Upper lobe of right lung (tissue), 1 donor: ENCODE results near the gene MYL9. TPM values are rescaled to one million over a fixed set of nuclear protein-coding genes. Genes with fewer than 3 reads are reported as not detected.

ENCODE experiments used
- ATAC-seq: fragments of 200-7000 bp; cut with Tn5 transposase; one replicate; pipeline ENCODE4 v1.9.1; 2020; ENCODE audit warnings: mild to moderate bottlenecking, moderate library complexity
- DNase-seq: peaks from one replicate; pipeline ENCODE4 v3.0.0-alpha.2; 2020
- H3K27ac ChIP-seq: fragments of 200-600 bp; one replicate; pipeline ENCODE4 v1.8.0; 2022
- H3K27me3 ChIP-seq: fragments of 200-600 bp; one replicate; pipeline ENCODE4 v1.8.0; 2022; ENCODE audit warnings: mild to moderate bottlenecking
- H3K36me3 ChIP-seq: fragments of 200-600 bp; one replicate; pipeline ENCODE4 v1.8.0; 2022
- H3K4me1 ChIP-seq: fragments of 200-600 bp; one replicate; pipeline ENCODE4 v1.8.0; 2022
- H3K4me3 ChIP-seq: fragments of 200-600 bp; one replicate; pipeline ENCODE4 v1.8.0; 2022; ENCODE audit warnings: mild to moderate bottlenecking
- H3K9me3 ChIP-seq: fragments of 200-600 bp; one replicate; pipeline ENCODE4 v1.8.0; 2022
- intact Hi-C: fragments of 100-400 bp; cut with DNase I; formaldehyde crosslinking; loops from one replicate; pipeline ENCODE4 v1.11.0; 2022
- total RNA-seq: library from RNA; stranded (reverse); fragmentation: NEBNext Ultra II Directional; extraction: Animal tissue kit (Norgen Biotek cat#: 25700); gene quantifications from one replicate; pipeline ENCODE4 v1.2.1, GENCODE V29; 2021
- TF ChIP-seq, protein P1 (sequence below): fragments of 200-600 bp; IDR thresholded peaks from one replicate; pipeline ENCODE4 v1.8.0; 2022; ENCODE audit warnings: antibody characterized with exemption
- donor health status: DM: no; HTN: yes; CAD: no; lungs with severe emphysema.

Gene MYL9
- total RNA-seq, 1 donor from 2014 or later: 410 TPM

GRCh38 chr20:36528875-36529417 is 12.4 kb upstream of the MYL9 start:
- TF ChIP-seq, protein P1, sequence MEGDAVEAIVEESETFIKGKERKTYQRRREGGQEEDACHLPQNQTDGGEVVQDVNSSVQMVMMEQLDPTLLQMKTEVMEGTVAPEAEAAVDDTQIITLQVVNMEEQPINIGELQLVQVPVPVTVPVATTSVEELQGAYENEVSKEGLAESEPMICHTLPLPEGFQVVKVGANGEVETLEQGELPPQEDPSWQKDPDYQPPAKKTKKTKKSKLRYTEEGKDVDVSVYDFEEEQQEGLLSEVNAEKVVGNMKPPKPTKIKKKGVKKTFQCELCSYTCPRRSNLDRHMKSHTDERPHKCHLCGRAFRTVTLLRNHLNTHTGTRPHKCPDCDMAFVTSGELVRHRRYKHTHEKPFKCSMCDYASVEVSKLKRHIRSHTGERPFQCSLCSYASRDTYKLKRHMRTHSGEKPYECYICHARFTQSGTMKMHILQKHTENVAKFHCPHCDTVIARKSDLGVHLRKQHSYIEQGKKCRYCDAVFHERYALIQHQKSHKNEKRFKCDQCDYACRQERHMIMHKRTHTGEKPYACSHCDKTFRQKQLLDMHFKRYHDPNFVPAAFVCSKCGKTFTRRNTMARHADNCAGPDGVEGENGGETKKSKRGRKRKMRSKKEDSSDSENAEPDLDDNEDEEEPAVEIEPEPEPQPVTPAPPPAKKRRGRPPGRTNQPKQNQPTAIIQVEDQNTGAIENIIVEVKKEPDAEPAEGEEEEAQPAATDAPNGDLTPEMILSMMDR: no peak

DNA sequence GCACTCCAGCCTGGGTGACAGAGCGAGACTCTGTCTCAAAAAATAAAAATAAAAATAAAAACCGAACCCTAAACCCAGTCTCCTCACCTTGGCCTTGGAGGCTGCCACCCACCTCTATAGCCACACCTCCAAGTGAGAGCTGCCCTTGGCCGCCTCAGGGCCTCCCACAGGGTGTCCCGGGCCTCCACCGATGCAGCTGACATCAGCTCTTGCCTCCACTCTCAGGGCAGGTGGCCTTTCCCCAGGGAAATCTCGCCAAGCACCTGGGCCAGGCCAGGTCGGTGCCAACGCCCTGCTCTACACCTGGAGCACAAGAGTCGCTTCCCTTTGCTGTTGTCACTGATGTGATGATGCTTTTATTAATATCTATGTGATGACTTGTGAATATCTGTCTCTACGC is 8.9 kb upstream of the MYL9 start:
- no peak for DNase-seq
- no peak for ATAC-seq
- H3K27me3 ChIP-seq: no peaks in the 10 kb centered on the region
- H3K36me3 ChIP-seq: peaks cover 15% of the 10 kb centered on the region
- no peaks in the 10 kb centered on the region for H3K9me3 ChIP-seq
- TF ChIP-seq, protein P1: no peak
- H3K4me1 ChIP-seq: no peaks in the 10 kb centered on the region
- H3K27ac ChIP-seq: no peak overlapping the region
- H3K4me3 ChIP-seq: no peak overlapping the region
- intact Hi-C loops: no loop called here

More at GRCh38 chr20:36528875-36529417, 12.4 kb upstream of the MYL9 start:
- no peaks in the 10 kb centered on the region for H3K4me1 ChIP-seq
- no peak for DNase-seq
- peaks cover 50% of the 10 kb centered on the region for H3K36me3 ChIP-seq
- no peaks in the 10 kb centered on the region for H3K9me3 ChIP-seq
- intact Hi-C loops: no loop called here
- H3K4me3 ChIP-seq: no peak overlapping the region
- H3K27ac ChIP-seq: no peak overlapping the region
- no peaks in the 10 kb centered on the region for H3K27me3 ChIP-seq
- no peak for ATAC-seq

DNA sequence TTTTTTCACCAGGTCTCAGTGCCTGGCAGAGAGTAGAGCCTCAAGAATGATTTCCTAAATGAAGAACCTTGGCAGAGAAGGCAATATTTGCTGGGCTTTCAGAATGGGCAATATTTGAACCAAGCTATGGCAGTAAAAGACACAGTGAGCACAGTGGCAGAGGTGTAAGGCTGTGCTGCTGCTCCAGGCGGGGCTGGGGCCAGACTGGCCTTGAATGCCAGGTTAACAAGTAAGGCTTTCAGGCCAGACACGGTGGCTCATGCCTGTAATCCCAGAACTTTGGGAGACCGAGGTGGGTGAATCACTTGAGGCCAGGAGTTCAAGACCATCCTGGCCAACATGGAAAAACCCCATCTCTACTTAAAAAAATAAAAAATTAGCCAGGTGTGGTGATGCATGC is 8.5 kb upstream of the MYL9 start:
- Histone ChIP-seq H3K4me3 (no peak overlapping the region), H3K9me3 (no peaks in the 10 kb centered on the region), H3K27me3 (no peaks in the 10 kb centered on the region), H3K27ac (no peak overlapping the region), H3K4me1 (no peaks in the 10 kb centered on the region), H3K36me3 (peaks cover 11% of the 10 kb centered on the region)
- no peak for DNase-seq
- ATAC-seq: no peak
- intact Hi-C loops: no loop called here
- TF ChIP-seq, protein P1: no peak

DNA sequence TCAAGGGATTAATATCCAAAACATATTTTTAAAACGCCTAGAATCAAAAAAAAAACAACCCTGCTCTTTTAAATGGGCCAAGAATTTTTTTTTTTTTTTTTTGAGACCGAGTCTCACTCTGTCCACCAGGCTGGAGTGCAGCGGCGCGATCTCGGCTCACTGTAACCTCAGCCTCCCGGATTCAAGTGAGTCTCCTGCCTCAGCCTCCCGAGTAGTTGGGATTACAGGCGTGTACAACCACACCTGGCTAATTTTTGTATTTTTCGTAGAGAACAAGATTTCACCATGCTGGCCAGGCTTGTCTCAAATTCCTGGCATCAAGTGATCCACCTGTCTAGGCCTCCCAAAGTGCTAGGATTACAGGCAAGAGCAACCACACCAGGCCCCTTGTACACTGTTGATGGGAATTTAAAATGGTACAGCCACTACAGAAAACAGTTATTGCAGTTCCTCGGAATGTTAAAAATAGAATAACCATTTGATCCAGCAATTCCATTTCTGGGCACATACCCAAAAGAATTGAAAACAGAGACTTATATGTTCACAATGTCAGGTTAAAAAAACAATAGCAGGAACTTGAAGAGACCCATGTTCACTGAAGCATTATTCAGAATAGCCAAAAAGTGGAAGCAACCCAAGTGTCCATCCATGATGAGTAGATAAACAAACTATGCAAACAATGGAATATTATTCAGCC is 3.1 kb upstream of the MYL9 start:
- DNase-seq (no peak), ATAC-seq (no peak)
- intact Hi-C loops: no loop called here
- no peak overlapping the region for H3K27ac ChIP-seq
- H3K4me3 ChIP-seq: no peak overlapping the region
- TF ChIP-seq, protein P1: no peak
- no peaks in the 10 kb centered on the region for H3K9me3 ChIP-seq
- peaks cover 4% of the 10 kb centered on the region for H3K4me1 ChIP-seq
- H3K36me3 ChIP-seq: no peaks in the 10 kb centered on the region
- H3K27me3 ChIP-seq: no peaks in the 10 kb centered on the region

- peak overlapping the region; percentile 78 for H3K27ac ChIP-seq
- ATAC-seq (peak; percentile 0), DNase-seq (no peak)
- H3K4me3 ChIP-seq: peak overlapping the region; percentile 69
- no peaks in the 10 kb centered on the region for H3K9me3 ChIP-seq
- peaks cover 21% of the 10 kb centered on the region for H3K4me1 ChIP-seq
- H3K27me3 ChIP-seq: no peaks in the 10 kb centered on the region
- TF ChIP-seq, protein P1: no peak
- intact Hi-C loops: no loop called here
- H3K36me3 ChIP-seq: peaks cover 7% of the 10 kb centered on the region
These were observed 638 bp upstream of the MYL9 start for GRCh38 chr20:36540551-36541211.
